Lung (tissue), 12 donors: ENCODE results near the gene RSPH6A. TPM values are rescaled to one million over a fixed set of nuclear protein-coding genes. Genes with fewer than 3 reads are reported as not detected.
"Not testable (repeated sequence)": the region's sequence is repeated elsewhere in the genome, so short reads cannot be mapped to it uniquely, and the experiment has no call there.

ENCODE experiments used
- ATAC-seq: fragments of 200-7000 bp; cut with Tn5 transposase; one replicate; pipeline ENCODE4 v1.9.1; 2020; ENCODE audit warnings: moderate number of reproducible peaks; ENCODE audit not compliant: insufficient read depth, low FRiP score
- DNase-seq, 3 donors: peaks; one replicate each; pipeline ENCODE4 v3.0.0-alpha.2; 2013 to 2017
- H3K27ac ChIP-seq, 2 donors: one replicate each; pipeline ENCODE4 v1.5.1; 2013; ENCODE audit warnings: mild to moderate bottlenecking in 2 of 2, moderate library complexity in 2 of 2, control low read depth in 1 of 2, inconsistent platforms in 1 of 2, low read depth in 1 of 2, low read length in 1 of 2
- H3K27me3 ChIP-seq, 3 donors: one replicate each; pipeline ENCODE4 v1.5.1; 2013; ENCODE audit warnings: low read length in 2 of 3; ENCODE audit not compliant: control insufficient read depth in 3 of 3, insufficient read depth in 3 of 3
- H3K36me3 ChIP-seq, 4 donors: one replicate each; pipeline ENCODE4 v1.5.1; 2013; ENCODE audit warnings: low read length in 4 of 4, mild to moderate bottlenecking in 1 of 4, moderate library complexity in 1 of 4; ENCODE audit not compliant: control insufficient read depth in 4 of 4, insufficient read depth in 4 of 4
- H3K4me1 ChIP-seq, 5 donors: one replicate each; pipeline ENCODE4 v1.5.1; 2013; ENCODE audit warnings: low read length in 5 of 5, mild to moderate bottlenecking in 2 of 5, moderate library complexity in 1 of 5; ENCODE audit not compliant: control insufficient read depth in 5 of 5, insufficient read depth in 5 of 5
- H3K4me3 ChIP-seq: one replicate; pipeline ENCODE4 v1.5.1; 2013; ENCODE audit warnings: mild to moderate bottlenecking, control low read depth, moderate library complexity
- H3K9ac ChIP-seq, 2 donors: one replicate each; pipeline ENCODE4 v1.5.1; 2013; ENCODE audit warnings: low read length in 2 of 2, control low read depth in 1 of 2; ENCODE audit not compliant: insufficient read depth in 1 of 2
- H3K9me3 ChIP-seq, 4 donors: one replicate each; pipeline ENCODE4 v1.5.1; 2013; ENCODE audit warnings: low read length in 3 of 4, mild to moderate bottlenecking in 1 of 4, moderate library complexity in 1 of 4; ENCODE audit not compliant: control insufficient read depth in 4 of 4, insufficient read depth in 3 of 4
- WGBS, 2 donors: extraction: QIAGEN DNeasy Blood & Tissue Kit; methylation state at CpG; one replicate each; pipeline ENCODE4 v1.1.7; 2013; 5-methylcytosine and 5-hydroxymethylcytosine counted together
- polyA plus RNA-seq, 2 donors: library from polyadenylated mRNA; stranded (reverse); fragments of 200-250 nt; gene quantifications; one replicate each; pipeline ENCODE4 v1.2.1, GENCODE V29; 2013
- total RNA-seq, 2 donors: library from RNA; depleted of rRNA in 1 of 2; stranded (reverse); fragments of >200 nt in 1 of 2; gene quantifications; one replicate each; pipeline ENCODE4 v1.2.1, GENCODE V29; 2014 to 2021
- TF ChIP-seq, protein P1 (sequence below): IDR thresholded peaks from 2 replicates; pipeline ENCODE4 v1.5.1; 2012; ENCODE audit warnings: mild to moderate bottlenecking; ENCODE audit errors: control extremely low read depth, extremely low read depth
- donor health status: control.
- donor health status: control.
- donor health status: Bipolar disorder and iron deficiency.
- donor health status: healthy.
- donor health status: DM: yes; HTN: yes; CAD: no.

Gene RSPH6A
- total and polyA plus RNA-seq, 4 donors, result 0.06 to 0.34 TPM; not detected in 2

- TF ChIP-seq, protein P1, sequence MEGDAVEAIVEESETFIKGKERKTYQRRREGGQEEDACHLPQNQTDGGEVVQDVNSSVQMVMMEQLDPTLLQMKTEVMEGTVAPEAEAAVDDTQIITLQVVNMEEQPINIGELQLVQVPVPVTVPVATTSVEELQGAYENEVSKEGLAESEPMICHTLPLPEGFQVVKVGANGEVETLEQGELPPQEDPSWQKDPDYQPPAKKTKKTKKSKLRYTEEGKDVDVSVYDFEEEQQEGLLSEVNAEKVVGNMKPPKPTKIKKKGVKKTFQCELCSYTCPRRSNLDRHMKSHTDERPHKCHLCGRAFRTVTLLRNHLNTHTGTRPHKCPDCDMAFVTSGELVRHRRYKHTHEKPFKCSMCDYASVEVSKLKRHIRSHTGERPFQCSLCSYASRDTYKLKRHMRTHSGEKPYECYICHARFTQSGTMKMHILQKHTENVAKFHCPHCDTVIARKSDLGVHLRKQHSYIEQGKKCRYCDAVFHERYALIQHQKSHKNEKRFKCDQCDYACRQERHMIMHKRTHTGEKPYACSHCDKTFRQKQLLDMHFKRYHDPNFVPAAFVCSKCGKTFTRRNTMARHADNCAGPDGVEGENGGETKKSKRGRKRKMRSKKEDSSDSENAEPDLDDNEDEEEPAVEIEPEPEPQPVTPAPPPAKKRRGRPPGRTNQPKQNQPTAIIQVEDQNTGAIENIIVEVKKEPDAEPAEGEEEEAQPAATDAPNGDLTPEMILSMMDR, result no peak
- Histone ChIP-seq H3K9ac (no peak overlapping the region), H3K4me1 (no peaks in the 10 kb centered on the region), H3K27me3 (no peaks in the 10 kb centered on the region), H3K36me3 (no peaks in the 10 kb centered on the region), H3K27ac (no peak overlapping the region), H3K9me3 (no peaks in the 10 kb centered on the region), H3K4me3 (no peak overlapping the region)
- no peak for DNase-seq
- ATAC-seq, result no peak
- WGBS, 2 donors, result 74 to 80% methylated on average over 6 of the region's 6 CpGs
Observed at GRCh38 chr19:45753548-45753947, 61.6 kb downstream of the RSPH6A start.

GRCh38 chr19:45752639-45753038, 62.5 kb downstream of the RSPH6A start:
- no peaks in the 10 kb centered on the region for H3K4me1 ChIP-seq
- 94 to 96% methylated on average over 11 to 12 of the region's 12 CpGs for WGBS, 2 donors
- ATAC-seq (no peak), DNase-seq (no peak)
- H3K4me3 ChIP-seq, result no peak overlapping the region
- H3K27ac ChIP-seq, result no peak overlapping the region
- H3K9me3 ChIP-seq, result no peaks in the 10 kb centered on the region
- TF ChIP-seq, protein P1, result no peak
- H3K9ac ChIP-seq, result no peak overlapping the region
- H3K27me3 ChIP-seq, result no peaks in the 10 kb centered on the region
- H3K36me3 ChIP-seq, result no peaks in the 10 kb centered on the region

DNA sequence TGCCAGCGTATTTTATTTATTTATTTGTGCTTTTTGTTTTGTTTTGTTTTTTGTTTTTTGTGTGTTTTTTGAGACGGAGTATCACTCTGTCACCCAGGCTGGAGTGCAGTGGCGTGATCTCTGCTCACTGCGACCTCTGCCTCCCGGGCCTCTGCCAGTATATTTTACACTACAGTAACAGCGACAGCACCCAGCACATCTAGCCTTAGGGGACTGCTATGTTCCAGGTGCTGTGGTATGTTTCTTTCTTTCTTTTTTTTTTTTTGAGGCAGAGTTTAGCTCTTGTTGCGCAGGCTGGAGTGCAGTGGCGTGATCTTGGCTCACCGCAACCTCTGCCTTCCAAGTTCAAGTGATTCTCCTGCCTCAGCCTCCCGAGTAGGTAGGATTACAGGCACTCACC, 63.6 kb downstream of the RSPH6A start:
- not testable (repeated sequence) for ATAC-seq, H3K9ac ChIP-seq, DNase-seq, H3K27ac ChIP-seq, H3K4me3 ChIP-seq, H3K36me3 ChIP-seq, H3K4me1 ChIP-seq, H3K9me3 ChIP-seq, H3K27me3 ChIP-seq
- 89 to 96% methylated on average over 10 of the region's 10 CpGs for WGBS, 2 donors

DNA sequence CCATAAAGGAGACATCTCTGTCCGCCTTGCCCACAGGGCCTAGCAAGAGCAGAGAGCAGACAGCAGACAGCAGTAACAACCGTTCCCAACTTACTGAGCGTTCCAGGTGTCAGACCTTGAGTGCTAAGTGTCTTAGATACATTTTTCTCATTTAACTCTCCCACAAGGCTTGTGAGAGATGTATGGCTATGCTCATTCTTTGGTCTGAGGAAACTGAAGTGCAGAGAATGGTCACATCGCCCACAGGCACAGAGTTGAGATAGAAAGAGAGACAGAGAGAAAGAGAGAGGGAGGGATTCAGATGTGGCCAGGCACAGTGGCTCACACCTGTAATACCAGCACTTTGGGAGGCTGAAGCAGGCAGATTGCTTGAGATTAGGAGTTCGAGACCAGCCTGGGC, 67.6 kb downstream of the RSPH6A start:
- Histone ChIP-seq H3K9ac (no peak overlapping the region), H3K4me3 (no peak overlapping the region), H3K27me3 (no peaks in the 10 kb centered on the region), H3K4me1 (no peaks in the 10 kb centered on the region), H3K9me3 (no peaks in the 10 kb centered on the region), H3K27ac (no peak overlapping the region), H3K36me3 (no peaks in the 10 kb centered on the region)
- ATAC-seq (no peak), DNase-seq (no peak)
- TF ChIP-seq, protein P1, result no peak
- 89 to 94% methylated on average over 5 of the region's 5 CpGs for WGBS, 2 donors
